ENCODE measurements around the gene CHD8. TPM values are rescaled to one million over a fixed set of nuclear protein-coding genes. Genes with fewer than 3 reads are reported as not detected.
A peak's percentile ranks its signal among the peaks of the same experiment; 100 is the strongest.

CHD8 gene
- total and polyA plus RNA-seq, 2 of the 13 experiments (the other 11 are each of a cell fraction or from before 2014, with no cell fraction given): 35.1 to 79.6 TPM

- TF ChIP-seq ZNF142 (CRISPR knock-in tag; IDR thresholded peaks at IDR 0.05) (peak; percentile 27; the same call in 1 of the 2 replicates), ZNF773 (CRISPR knock-in tag; IDR thresholded peaks at IDR 0.05; ENCODE audit: borderline replicate concordance) (no peak), THAP11 (CRISPR knock-in tag; IDR thresholded peaks at IDR 0.05) (peak; percentile 97), HIVEP1 (CRISPR knock-in tag; IDR thresholded peaks at IDR 0.05) (peak; percentile 74), ISX (CRISPR knock-in tag; conservative IDR thresholded peaks at IDR 0.05) (no peak; the same call in 1 of the 2 replicates), ZNF235 (CRISPR knock-in tag; IDR thresholded peaks at IDR 0.05; ENCODE audit: borderline replicate concordance) (no peak), ZNF614 (CRISPR knock-in tag; IDR thresholded peaks at IDR 0.05; ENCODE audit: borderline replicate concordance) (peak; percentile 79; the same call in 1 of the 2 replicates), MBNL3 (CRISPR knock-in tag; conservative IDR thresholded peaks at IDR 0.05) (no peak), NPAS2 (CRISPR knock-in tag; IDR thresholded peaks at IDR 0.05; ENCODE audit: borderline replicate concordance) (no peak), GZF1 (CRISPR knock-in tag; IDR thresholded peaks at IDR 0.05) (no peak), SNAI1 (CRISPR knock-in tag; IDR thresholded peaks at IDR 0.05; ENCODE audit: borderline replicate concordance) (peak; percentile 80; the same call in 1 of the 2 replicates), SMYD3 (CRISPR knock-in tag; IDR thresholded peaks at IDR 0.05) (0 out of 2 replicates have a peak, but pooled peaks have one; percentile 5), PBX3 (CRISPR knock-in tag; IDR thresholded peaks at IDR 0.05; ENCODE audit: borderline replicate concordance) (no peak), ZNF572 (CRISPR knock-in tag; IDR thresholded peaks at IDR 0.05) (no peak), ZMAT3 (CRISPR knock-in tag; conservative IDR thresholded peaks at IDR 0.05) (peak; percentile 81)
- TF ChIP-seq, protein P1, sequence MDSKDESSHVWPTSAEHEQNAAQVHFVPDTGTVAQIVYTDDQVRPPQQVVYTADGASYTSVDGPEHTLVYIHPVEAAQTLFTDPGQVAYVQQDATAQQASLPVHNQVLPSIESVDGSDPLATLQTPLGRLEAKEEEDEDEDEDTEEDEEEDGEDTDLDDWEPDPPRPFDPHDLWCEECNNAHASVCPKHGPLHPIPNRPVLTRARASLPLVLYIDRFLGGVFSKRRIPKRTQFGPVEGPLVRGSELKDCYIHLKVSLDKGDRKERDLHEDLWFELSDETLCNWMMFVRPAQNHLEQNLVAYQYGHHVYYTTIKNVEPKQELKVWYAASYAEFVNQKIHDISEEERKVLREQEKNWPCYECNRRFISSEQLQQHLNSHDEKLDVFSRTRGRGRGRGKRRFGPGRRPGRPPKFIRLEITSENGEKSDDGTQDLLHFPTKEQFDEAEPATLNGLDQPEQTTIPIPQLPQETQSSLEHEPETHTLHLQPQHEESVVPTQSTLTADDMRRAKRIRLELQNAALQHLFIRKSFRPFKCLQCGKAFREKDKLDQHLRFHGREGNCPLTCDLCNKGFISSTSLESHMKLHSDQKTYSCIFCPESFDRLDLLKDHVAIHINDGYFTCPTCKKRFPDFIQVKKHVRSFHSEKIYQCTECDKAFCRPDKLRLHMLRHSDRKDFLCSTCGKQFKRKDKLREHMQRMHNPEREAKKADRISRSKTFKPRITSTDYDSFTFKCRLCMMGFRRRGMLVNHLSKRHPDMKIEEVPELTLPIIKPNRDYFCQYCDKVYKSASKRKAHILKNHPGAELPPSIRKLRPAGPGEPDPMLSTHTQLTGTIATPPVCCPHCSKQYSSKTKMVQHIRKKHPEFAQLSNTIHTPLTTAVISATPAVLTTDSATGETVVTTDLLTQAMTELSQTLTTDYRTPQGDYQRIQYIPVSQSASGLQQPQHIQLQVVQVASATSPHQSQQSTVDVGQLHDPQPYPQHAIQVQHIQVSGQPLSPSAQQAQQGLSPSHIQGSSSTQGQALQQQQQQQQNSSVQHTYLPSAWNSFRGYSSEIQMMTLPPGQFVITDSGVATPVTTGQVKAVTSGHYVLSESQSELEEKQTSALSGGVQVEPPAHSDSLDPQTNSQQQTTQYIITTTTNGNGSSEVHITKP (CRISPR knock-in tag; IDR thresholded peaks at IDR 0.05; ENCODE audit: low read depth): peak; percentile 93
Observed at GRCh38 chr14:21455912-21456667, at the start of gene CHD8 (continued).
